T-helper 22 cell (primary cell): Measurements from ENCODE around the gene CHN2.

ENCODE experiments used
- DNase-seq: peaks from one replicate; pipeline ENCODE4 v3.0.0-alpha.2; 2020; ENCODE audit warnings: low read depth

Gene CHN2

GRCh38 chr7:29401769-29402168, 207.2 kb downstream of the CHN2 start:
- DNase-seq = no peak

- no peak for DNase-seq
These were observed 211.3 kb downstream of the CHN2 start for GRCh38 chr7:29405891-29406290.

- no peak for DNase-seq
These were observed 211.8 kb downstream of the CHN2 start for GRCh38 chr7:29406366-29406765.

DNA sequence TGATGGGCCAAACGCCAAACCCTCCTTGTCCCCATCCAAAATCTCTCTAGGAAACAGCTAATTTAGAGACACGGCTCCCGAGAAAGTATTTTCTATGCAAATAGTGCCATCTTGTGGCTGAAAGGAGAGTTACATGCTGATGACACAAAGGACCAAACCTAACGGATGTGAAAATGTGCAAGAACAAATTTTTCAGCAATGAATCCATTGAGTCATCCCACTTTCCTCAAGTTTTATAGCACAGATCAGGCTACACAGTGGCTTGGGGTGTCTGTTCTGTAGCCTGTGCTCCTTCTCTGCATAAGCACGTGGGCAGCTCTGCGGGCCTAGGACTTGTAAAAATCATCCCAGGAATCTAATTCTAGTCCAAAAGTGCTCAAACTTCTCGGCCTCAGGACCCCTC, 214.3 kb downstream of the CHN2 start:
- DNase-seq = peak; percentile 9

- DNase-seq = no peak
These were observed 216.4 kb downstream of the CHN2 start for GRCh38 chr7:29410996-29411395.

GRCh38 chr7:29412912-29413311, 218.3 kb downstream of the CHN2 start:
- no peak for DNase-seq

GRCh38 chr7:29413626-29414136, 219.1 kb downstream of the CHN2 start:
- no peak for DNase-seq

GRCh38 chr7:29414216-29414615, 219.6 kb downstream of the CHN2 start:
- DNase-seq = no peak

GRCh38 chr7:29415215-29415614, 220.6 kb downstream of the CHN2 start:
- DNase-seq = no peak

DNA sequence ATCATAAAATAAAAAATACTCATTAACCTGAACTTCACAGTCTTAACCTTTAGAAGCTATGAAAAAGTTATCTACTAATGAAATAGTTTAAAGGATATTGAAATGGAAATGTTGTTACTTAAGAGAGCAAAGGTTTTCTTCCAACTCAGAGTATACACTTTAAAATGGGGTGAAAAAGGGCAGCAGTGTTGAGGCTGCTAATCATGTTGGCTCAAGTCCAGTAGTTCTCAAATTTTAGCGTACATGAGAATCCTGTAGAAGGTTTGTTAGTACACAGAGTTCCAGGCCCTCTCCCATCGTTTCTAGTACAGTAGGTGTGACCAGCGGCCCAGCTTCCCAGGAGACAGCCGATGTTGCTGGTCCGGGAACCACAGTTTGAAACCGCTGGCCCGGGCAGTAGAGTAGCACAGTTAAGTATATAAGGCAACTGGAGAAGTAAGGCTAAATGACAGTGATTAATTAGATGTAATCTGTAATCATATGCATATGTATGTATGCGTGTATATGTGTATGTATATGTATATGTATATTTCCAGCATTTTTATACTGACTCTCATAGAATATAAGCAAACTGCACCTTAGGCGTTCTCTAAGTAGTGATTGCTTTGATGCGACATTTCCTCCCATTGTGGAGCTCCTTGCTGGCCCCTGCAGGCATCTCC, 221.8 kb downstream of the CHN2 start:
- DNase-seq = no peak

DNA sequence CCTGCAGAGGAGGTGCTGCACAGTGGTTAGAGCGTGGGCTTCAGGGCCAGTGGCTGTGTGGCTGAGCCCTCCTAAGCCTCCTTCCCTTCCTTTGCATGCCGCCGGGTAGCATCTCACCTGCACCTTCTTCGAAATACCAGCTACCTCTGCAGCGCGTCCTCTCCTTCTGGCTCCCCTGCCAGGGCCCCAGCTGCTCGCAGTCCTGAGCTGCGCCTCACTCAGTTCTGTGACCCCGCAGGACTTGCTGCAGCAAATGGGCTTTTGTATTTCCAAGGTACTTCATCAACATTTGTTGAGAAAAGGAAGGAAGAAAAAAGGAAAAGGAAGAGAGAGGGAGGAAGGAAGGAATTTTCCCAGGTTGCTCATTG, 222.3 kb downstream of the CHN2 start:
- DNase-seq = no peak

DNA sequence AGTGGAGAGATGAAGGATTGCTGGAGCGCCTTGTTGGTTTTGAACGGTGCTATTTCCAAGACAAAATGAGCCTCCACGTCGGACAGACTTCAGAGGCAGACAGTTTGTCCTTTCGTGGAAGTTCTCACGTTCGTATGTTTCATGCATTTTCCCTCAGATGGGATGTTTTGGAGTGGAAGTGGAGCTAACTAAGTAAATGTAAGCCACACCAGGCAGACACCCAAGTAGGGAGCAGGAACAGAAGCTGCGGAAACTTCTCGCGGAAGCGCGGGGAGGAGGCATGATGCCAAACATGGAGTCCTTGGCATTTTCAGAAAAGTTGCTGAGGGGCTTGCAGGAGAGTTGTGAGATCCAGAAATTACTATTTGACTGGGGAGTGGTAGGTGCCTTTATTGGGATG, 223.5 kb downstream of the CHN2 start:
- DNase-seq = no peak

- DNase-seq = no peak
These were observed 224.1 kb downstream of the CHN2 start for GRCh38 chr7:29418651-29419050.

DNA sequence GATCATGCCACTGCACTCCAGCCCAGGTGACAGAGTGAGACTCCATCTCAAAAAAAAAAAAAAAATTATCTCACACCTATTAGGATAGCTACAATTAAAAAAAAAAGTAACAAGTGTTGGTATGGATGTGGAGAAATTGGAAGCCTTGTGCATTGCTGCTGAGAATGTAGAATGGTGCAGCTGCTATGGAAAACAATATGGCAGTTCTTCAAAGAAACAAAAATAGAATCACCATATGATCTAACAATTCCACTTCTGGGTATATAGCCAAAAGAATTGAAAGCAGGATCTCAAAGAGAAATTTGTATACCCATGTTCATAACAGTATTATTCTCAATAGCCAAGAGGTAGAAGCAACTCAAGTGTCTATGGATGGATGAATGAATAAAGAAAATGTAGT, 225.4 kb downstream of the CHN2 start:
- no peak for DNase-seq

- no peak for DNase-seq
These were observed 226.7 kb downstream of the CHN2 start for GRCh38 chr7:29421010-29421956.

DNA sequence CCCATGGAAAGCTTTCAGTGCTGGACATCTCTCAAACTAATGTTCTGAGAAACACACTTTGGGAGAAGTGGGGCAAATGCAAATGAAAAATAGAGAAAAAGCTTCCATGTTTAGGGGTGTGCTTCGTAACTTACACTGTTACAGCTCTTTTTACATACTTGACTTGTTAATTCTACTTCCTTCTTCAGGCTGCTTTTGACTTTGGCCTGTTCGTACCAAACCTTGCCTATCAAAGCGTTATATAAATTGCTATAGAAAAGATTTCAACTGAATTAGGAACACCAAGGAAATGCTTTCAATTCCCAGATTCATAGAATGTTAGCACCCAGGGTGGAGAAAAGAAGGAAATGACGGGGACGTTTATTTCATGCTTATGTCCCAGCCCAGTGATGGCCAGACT, 228.3 kb downstream of the CHN2 start:
- no peak for DNase-seq

- DNase-seq = no peak
These were observed 229.9 kb downstream of the CHN2 start for GRCh38 chr7:29424295-29424983.

GRCh38 chr7:29424984-29425309, 230.4 kb downstream of the CHN2 start:
- DNase-seq = no peak

DNA sequence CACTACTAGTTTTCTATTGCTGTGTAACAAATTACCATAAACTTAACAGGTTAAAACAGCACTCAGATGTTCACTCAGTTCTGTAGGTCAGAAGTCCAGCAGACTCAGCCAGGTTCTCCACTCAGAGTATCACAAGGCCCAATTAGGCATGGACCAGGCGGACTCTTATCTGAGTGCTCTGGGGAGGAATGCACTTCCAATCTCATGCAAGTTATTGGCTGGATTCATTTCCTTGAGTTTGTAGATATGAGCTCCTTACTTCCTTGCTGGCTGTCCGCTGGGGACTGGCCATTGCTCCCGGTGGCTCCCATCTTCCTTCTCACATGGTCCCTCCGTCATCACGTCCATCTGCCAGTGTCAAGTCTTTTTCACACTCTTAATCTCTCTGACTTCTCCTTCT, 232.0 kb downstream of the CHN2 start:
- no peak for DNase-seq

DNA sequence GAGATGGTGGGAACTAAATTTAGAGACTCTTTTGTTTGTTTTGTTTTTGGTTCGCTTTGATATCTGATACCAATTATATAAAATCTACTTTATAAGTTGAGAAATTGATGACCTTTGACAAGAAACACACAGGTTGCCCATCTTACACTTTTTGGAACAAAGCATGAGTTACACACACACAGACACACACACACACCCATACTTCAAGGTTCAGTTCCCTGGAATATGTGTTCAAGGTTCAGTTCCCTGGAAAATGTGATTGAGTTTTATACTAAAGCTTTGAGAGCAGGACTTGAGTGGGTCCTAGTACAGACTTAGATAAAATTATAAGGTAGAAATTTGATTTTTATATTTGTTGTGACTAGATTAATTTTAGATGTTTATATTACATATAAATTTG, 234.8 kb downstream of the CHN2 start:
- no peak for DNase-seq

GRCh38 chr7:29430279-29430949, 235.8 kb downstream of the CHN2 start:
- DNase-seq = no peak

- DNase-seq = no peak
These were observed 237.1 kb downstream of the CHN2 start for GRCh38 chr7:29431686-29432085.
